ENCODE data around the gene POU6F2. TPM values are rescaled to one million over a fixed set of nuclear protein-coding genes. Genes with fewer than 3 reads are reported as not detected.
"Not testable (repeated sequence)": the region's sequence is repeated elsewhere in the genome, so short reads cannot be mapped to it uniquely, and the experiment has no call there.

Gene POU6F2
- total RNA-seq, 1 donor from 2014 or later = not detected

DNA sequence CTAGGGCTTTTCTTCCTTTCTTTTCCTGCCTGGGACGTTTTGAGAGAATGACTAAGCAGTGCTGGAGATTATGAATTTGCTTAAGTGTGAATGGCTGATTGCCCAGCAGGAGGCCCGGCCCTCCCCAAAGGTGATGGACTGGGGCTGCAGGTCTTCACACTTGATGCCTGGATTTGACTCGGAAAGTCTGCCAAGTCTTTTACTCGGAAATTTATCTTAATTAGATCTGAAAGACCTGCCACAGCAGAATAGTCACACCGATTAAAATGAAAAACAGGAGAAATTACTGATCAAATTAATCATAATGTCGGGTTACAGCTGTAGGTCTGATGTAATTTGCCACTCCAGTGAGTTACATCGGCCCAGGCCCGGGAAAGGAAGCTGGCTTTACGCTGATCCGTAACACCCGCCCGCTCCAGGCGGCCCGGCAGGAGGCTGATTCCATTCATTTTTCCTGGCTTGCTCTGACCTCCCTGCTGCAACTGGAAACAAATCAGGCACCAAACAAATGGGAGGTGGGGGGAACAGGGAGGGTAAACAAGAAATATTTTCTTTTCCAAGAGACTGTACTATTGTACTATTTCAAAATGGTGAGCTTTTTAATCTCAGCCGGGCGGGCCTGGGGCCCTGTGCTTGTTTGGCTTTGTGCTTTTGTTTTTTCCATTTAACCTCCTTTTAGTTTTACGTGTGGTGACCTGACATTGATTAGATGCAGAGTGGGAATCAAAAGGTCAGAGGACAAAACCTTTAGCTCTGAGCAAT, 376.1 kb downstream of the POU6F2 start:
- DNase-seq (ENCODE audit: low read depth in 2 of 2) = peak; percentile 2 to 14

DNA sequence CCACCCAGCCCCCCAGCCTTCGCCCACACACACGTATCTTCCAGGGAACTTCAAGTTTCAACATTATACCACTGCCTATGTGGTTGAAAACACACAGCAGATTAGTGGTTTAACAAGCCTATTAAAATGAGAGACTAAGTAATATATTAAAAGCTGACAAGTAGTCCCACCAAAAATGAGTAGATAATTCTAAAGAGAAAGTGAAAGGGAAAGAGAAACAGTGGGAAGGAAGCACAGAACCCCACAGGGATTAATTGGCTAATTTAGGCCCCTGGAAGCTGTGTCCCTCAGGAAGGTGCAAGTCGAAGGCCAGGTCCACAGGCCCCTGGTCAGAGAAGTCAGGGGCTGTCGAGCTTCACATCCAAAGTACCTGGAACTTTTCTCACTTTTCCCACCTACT, 378.0 kb downstream of the POU6F2 start:
- no peak for DNase-seq (ENCODE audit: low read depth in 2 of 2)

DNA sequence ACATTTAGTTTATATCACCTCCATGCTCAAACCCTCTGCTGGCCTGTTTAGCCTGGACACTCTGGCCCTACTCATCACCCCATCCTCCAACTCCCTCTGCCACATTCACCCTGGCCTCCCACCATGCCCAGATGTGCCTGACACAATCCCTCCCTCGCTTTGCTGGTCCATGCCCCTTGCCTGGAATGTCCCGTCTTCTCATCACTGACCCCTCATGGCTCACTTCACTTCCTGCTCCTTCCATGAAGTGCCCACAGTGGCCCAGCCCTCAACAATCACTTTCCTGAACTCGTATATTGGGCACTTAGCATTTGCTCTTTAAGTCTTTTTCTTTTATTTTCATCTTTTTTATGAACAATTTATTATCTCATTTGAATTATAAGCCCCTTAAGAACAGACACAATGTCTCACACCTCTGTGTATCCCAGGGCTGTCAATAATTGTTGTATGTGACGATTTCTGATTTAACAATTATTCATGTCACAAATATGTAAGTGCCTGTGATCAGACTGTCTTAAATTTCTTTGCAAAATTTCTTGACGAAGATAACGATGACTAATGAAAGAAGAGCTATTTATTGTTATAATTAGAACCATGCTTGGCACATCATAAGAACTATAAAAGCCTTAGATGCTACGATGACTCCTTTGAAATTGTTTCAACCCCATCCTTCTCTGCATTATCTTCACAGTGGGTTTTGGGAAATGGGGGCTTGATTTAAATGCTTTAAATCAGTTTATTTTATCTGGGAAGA, 378.6 kb downstream of the POU6F2 start:
- no peak for DNase-seq (ENCODE audit: low read depth in 2 of 2)

DNA sequence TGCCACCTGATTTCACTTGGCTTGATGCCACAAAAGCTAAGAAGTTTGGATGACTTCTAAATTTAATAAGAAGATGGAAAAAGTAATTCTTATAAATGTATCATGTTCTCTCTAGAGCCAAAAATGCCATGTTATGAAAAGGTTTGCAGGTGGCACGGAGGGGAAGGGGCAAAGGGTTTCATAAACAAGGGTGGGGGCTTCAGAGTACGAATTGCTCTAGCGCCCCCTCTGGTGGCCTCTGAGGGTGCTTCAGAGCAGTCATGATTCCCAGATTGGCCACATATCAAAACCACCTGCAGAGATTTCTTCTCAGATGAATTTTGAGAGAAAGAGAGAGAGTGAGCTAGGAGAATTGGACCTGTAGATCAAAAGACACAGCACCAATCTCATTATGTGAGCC, 379.9 kb downstream of the POU6F2 start:
- no peak for DNase-seq (ENCODE audit: low read depth in 2 of 2)

DNA sequence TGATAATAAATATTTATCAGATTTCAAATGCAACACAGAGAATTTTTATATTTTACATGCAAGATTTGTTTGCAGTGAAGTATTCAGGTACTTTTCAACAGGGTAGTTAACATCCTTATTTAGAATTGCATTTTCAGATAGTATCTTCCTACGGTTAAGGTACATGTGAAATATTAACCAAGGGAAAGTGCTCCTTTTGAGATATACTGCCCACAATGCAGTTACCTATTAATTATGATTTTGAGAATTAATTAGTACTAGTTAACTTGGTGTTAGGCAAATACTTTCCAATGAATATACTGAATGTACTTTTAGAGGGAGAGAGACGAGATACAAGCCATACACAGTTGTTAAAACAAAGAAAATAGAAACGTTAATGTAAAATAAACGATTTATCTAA, 382.3 kb downstream of the POU6F2 start:
- no peak for DNase-seq (ENCODE audit: low read depth in 2 of 2)

DNA sequence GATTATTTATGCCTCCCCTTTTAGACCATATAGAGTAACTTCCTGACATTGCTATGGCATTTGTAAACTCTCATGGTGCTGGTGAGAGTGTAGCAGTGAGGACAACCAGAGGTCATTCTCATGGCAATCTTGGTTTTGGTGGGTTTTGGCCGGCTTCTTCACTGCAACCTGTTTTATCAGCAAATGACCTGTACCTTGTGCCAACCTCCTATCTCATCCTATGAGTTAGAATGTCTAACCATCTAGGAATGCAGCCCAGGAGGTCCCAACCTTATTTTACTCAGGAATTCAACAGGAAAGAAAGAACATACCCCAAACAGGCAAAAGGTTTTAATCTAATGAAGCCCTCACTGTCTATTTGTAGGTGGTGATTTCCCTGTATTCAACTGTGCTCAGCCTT, 383.1 kb downstream of the POU6F2 start:
- DNase-seq (ENCODE audit: low read depth in 2 of 2) = no peak

DNA sequence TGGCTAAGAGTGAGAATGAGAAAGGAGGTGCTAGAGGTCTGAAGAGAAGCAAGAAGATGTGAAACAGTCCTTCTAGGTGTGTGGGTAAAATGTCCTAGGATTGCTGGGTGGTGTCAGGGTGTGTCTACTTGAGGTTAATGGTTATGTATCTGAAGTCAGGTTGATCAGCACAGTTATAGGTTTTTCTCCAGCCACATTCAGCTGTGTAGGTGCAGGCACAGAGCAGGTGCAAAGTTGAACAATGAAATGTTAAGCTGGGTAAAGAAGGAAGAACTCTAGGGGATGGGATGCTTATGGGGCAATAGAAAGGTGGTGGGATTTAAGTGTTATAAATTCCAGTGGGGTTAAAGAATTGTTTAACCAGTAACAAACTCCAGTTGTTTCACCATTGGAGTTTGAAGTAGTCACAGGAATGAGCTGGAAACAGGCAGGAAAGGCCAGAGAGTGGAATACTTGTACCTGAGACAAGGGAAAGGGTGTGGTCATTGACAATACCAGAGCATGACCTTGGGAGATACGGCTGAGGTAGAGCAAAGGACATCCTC, 388.1 kb downstream of the POU6F2 start:
- DNase-seq (ENCODE audit: low read depth in 2 of 2) = no peak

DNA sequence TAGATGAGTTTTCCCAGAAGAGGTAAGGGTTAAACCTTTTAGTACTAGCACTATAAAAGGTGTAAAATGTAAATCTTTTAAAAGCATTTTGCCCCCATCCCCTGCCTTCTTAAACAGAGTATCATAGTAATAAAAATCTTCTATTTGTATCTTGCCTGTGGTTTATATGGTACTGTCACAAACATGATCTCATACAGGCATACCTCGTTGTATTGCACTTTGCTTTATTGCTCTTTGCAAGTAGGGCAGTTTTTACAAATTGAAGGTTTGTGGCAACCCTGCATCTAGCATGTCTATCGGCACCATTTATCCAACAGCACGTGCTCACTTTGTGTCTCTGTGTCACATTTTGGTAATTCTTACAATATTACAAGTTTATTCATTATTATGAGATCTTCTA, 389.7 kb downstream of the POU6F2 start:
- DNase-seq (ENCODE audit: low read depth in 2 of 2) = no peak

DNA sequence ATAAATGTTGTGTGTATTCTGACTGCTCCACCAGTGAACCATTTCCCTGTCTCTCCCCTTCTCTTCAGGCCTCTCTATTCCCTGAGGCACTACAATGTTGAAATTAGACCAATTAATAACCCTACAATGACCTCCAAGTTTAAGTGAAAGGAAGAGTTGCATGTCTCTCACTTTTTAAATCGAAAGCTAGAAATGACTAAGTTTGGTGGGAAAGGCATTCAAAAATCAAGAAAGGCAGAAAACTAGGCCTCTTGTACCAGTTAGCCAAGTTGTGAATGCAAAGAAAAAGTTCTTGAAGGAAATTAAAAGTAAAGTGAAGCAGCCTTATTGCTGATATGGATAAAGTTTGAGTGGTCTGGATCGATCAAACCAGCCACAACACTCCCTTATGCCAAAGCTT, 390.2 kb downstream of the POU6F2 start:
- DNase-seq (ENCODE audit: low read depth in 2 of 2) = no peak

DNA sequence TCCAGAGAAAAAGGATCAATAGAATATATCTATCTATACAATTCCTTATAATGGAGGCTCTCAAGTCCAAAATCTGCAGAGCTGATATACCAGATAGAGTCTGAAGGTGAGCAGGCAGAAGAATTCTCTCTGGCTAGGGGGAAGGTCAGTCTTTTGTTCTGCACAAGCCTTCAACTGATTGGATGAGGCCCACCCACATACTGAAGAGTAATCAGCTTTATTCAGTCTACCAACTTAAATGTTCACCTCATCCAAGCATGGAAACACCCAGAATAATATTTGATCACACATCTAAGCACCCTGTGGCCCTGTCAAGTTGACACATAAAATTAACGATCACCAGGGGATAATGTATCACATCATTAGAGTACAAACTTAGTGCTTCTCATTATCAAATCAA, 394.7 kb downstream of the POU6F2 start:
- DNase-seq (ENCODE audit: low read depth in 2 of 2) = no peak

DNA sequence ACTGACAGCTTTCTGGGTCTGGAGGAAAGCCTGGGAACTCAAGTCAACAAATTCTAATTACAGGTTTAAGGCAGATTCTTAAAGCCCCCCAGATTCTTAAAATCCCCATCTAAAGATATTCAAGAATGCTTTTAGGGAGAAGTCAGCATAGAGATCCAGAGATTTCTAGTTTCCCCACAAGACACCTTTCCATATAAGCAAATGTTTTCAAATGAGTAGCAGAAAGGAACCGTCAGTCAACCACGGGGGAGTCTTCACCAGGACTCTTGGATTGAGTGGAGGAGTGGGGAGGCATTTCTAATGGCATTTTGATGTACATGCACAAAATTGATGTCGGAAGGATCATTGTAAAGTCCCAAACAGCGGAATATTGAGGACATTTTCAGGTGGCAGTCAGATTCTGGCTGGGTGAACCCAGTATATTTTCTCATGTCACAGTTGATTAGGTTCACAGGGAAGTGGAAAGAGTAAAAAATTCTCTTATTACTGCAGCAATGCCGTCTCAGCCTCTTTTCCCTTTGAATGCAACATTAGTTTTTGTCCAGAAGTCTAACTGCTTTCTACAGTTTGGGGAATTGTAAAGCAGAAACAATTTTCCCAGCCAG, 396.8 kb downstream of the POU6F2 start:
- DNase-seq (ENCODE audit: low read depth in 2 of 2) = no peak

DNA sequence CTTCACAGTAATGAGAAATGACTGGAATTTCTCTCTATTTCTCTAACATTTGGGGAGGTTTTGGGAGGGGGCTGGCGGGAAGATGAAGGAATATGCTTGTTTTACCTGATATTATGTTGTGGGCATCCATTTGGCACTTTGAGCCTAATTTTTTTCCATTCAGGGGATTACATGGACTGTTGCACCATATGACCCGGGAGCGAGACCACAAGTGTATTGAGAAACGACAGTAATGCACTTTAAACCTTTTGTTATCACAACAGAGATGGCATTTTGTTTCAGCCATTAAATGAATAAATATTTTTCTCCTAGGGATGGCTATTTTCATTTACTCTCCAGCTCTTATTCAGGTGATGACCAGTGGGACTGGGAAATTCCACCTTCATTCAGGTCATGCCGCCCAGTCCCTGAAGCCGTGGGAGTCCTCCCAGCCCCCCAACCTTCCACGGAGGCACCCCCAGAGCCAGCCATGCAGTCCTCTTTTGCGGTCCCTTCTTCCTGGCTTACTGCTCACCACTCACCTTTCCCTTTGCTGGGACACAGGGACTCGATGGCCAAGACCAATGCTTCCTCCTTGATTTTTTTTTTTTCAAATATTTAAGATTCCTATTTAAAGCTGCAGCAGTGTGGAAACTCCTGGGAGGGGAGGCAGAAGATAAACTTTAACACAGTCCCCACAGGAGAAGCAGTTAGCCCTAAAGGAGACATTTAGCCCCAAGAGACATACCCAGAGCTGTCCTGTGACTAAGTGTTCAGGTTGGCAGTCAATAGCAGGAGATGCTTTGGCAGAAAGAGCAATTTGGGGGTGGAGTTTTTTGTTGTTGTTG, 397.6 kb downstream of the POU6F2 start:
- DNase-seq (ENCODE audit: low read depth in 2 of 2) = no peak

DNA sequence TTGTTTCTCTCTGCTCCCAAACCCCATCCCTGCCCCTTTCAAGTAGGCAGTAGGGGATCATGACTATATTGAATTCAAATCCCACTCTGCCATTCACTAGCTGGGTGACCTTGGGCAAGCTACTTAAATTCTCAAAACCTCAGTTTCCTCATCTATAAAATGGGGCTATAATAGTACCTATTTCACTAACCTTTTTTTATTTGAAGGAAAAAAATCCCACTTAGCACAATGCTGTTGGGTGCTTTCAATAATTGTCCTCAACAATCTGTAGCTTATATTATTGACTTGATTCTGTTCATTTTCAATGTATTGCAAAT, 398.1 kb downstream of the POU6F2 start:
- DNase-seq (ENCODE audit: low read depth in 2 of 2) = no peak

DNA sequence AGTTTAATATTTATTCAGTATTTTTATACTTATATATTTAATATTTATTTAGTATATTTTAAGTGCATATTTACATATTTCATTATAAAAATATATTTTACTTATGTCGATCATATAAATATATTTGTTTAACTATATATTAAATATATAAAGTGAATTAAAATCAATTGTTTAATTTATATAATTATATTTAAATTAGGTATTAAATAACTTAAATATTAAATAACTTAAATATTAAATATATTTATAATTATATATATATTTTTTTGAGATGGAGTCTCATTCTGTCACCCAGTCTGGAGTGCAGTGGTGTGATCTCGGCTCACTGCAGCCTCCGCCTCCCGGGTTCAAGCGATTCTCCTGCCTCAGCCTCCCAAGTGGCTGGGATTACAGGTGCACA, 399.2 kb downstream of the POU6F2 start:
- DNase-seq (ENCODE audit: low read depth in 2 of 2) = not testable (repeated sequence)

DNA sequence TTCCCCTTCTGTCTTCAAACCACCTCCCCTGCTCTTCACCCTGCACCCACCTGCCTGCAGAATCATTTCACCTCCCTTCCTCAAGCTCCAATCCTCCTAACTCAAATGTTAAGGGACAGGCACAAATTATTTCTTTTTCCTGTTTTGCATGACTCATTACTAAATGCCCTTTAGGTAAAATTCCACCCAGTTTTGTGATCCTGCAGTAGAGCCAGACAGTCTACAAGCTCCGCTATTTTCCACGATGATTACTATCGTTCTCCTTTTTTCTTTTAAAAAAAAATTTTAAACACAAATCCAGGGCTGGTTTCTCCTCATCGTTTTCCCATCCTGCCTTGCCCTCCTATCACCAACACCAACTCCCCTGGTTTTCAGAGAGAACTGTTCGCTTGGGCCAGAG, 401.7 kb downstream of the POU6F2 start:
- DNase-seq (ENCODE audit: low read depth in 2 of 2) = no peak

DNA sequence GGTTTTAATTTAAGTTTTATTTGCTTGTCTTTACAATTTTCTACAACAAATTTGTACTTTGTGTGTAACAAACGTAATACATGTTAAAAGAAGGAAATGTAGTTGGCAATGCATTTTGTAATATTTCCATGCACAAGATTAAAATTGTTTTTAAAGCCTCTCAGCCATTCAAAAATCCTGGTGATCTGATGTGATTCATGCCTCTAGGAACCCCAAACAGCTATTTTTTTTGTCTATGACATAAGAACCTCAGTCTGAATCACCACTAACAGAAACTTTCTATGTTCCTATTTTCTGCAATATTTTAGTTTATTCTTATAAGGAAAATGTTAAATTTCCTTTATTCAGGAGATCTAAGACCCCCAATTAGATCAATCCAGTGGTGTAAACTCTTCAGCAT, 405.4 kb downstream of the POU6F2 start:
- no peak for DNase-seq (ENCODE audit: low read depth in 2 of 2)

DNA sequence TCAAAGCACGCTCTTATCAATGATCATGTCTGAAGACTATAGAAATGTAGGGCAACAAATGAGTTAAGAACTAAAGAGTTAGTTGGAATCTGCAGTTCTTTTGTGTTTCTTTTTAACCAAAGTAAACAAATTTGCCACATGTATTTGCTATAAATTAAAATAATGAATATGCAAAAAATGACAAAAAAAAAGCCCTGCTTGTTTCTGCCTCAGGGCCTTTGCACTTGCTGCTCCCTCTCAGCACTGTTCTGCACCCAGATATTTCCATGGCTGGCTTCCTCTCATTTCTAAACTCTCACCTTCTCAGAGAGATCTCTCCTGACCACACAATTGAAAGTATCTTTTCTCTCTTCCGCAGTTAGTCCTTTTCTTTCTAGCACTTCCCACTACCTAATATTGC, 406.7 kb downstream of the POU6F2 start:
- DNase-seq (ENCODE audit: low read depth in 2 of 2) = no peak

DNA sequence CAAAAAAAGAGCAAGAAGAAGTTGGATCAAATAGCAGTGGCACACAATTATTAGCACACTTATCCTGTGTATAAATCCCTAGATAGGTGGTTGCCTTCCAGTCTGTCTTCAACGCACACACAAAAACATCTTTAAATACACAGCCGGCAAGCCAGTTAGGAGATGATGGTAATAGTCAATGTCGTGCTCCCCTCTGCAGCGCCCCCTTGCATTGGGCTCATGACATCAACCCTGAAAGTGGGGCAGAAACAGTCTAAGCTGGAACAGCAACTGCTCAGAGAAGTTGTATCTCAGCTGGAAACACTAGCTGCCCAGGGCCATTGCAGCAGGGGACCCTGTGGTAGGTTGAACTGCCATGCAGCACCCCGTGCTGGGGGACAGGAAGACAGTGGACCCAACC, 409.0 kb downstream of the POU6F2 start:
- DNase-seq (ENCODE audit: low read depth in 2 of 2) = no peak

DNA sequence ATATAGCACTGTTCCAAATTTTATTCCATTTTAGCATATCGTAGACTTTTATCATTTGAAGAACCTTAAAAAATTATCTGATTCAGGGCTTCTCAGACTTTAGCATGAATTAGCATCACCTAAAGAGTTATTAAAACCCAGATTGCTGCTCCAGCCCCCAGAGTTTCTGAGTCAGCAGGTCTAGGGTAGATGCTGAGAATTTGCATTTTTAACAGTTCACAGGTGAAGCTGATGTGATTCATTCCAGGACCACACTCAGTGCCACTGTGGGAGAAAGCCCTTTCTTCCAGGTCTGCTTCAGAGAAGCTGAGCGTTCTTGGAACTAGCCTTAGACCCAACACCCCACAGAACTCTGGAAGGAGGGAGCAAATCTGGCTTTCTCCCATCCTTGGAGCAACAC, 414.4 kb downstream of the POU6F2 start:
- DNase-seq (ENCODE audit: low read depth in 2 of 2) = no peak

DNA sequence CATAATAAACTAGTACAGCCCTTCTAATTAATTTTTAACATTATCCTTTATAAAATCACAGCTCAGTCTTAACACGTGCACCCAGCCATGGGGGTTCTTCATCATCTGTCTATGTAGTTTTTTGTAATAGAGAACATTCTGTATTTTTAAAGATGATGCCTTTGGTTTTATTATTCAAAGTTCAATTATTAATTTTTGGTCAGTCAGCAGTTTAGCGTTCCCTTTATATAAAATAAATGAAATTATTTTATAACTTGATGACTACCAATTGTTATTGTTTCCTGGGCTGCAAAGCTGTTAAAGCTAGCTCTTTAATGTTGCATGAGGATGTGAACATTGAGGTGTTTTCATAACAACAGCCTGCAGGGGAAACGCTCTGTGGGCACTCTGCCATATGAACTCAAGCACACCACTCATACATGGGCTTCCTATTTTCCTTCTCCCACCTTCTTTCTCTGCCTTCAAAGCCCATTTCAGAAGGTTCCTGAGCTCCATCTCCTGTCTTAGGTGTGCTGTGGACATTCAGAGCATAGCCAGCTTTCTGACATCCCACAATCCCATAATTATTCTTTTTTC, 416.5 kb downstream of the POU6F2 start:
- DNase-seq (ENCODE audit: low read depth in 2 of 2) = no peak

DNA sequence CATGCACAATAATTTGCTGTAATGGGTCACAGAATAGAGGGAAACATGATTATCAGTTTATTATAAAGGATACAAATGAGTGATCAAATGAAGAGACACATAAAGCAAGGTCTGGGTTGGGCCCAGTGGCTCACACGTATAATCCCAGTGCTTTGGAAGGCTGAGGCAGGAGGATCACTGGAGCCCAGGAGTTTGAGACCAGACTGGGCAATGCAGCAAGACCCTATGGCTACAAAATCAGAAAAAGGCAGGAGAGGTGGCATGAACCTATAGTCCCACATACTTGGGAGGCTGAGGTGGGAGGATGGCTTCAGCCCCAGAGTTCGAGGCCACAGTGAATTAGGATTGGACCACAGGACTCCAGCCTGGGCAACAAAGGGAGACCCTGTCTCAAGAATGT, 421.7 kb downstream of the POU6F2 start:
- no peak for DNase-seq (ENCODE audit: low read depth in 2 of 2)
